Measurements from ENCODE around the gene CTXN3.
"Not testable (repeated sequence)": the region's sequence is repeated elsewhere in the genome, so short reads cannot be mapped to it uniquely, and the experiment has no call there.

DNA sequence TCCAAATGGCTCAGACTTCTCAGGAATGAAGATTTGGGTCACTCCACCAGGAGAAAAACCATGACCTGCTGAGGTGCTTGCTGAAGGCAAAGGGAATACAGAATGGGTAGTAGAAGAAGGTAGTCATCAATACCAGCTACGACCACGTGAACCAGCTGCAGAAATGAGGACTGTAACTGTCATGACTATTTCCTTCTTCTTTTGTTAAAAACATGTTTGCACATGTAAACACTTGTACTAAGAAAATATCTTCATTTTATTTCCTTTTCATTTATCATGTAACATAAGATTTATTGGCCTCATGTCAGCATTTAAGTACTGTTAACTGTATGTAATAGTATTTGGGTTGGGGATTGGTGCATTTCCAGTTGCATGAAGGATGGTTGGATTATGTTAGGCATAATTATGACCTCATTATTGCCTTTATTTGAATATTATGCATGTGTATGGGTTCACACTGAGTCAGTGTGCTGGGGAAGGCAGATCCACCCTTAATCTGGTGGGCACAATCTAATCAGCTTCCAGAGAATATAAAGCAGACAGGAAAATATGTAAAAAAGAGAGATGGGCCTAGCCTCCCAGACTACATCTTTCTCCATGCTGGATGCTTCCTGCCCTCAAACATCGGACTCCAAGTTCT is 30.9 kb downstream of the CTXN3 start:
- TF ChIP-seq, protein P1, sequence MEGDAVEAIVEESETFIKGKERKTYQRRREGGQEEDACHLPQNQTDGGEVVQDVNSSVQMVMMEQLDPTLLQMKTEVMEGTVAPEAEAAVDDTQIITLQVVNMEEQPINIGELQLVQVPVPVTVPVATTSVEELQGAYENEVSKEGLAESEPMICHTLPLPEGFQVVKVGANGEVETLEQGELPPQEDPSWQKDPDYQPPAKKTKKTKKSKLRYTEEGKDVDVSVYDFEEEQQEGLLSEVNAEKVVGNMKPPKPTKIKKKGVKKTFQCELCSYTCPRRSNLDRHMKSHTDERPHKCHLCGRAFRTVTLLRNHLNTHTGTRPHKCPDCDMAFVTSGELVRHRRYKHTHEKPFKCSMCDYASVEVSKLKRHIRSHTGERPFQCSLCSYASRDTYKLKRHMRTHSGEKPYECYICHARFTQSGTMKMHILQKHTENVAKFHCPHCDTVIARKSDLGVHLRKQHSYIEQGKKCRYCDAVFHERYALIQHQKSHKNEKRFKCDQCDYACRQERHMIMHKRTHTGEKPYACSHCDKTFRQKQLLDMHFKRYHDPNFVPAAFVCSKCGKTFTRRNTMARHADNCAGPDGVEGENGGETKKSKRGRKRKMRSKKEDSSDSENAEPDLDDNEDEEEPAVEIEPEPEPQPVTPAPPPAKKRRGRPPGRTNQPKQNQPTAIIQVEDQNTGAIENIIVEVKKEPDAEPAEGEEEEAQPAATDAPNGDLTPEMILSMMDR (IDR thresholded peaks at IDR 0.05) = not testable (repeated sequence)
- not testable (repeated sequence) for TF ChIP-seq POLR2A, POLR2AphosphoS5 (IDR thresholded peaks at IDR 0.05)

All from prostate gland (tissue), 2 donors.